K562 treated with DMSO at 1 percent for 24 hours (cell line): Measurements from ENCODE around the gene SPA17. TPM values are rescaled to one million over a fixed set of nuclear protein-coding genes. Genes with fewer than 3 reads are reported as not detected.

Source experiments
- total RNA-seq: library from RNA; unstranded; fragments of 300-600 nt; gene quantifications from 2 replicates; pipeline ENCODE4 v1.2.3, GENCODE V29; 2022; ENCODE audit warnings: low read depth; ENCODE audit not compliant: insufficient read depth

The SPA17 gene
- total RNA-seq: 7.9 and 12.9 TPM in 2 replicates

GRCh38 chr11:124673333-124674167 is at the start of gene SPA17, which contains the start of gene SIAE:
SPA17 (plus strand) TSS chr11:124673904; CDS start chr11:124675265, 1,361 bp downstream.
SIAE (minus strand) TSS chr11:124673739; CDS start chr11:124673708, 31 bp downstream.

GRCh38 chr11:124739479-124740276 is 66.0 kb downstream of the SPA17 start, which contains the start of gene NRGN:
NRGN (plus strand) TSS chr11:124739942; CDS start chr11:124740085, 143 bp downstream.

Other genes with a start within 250 kb of the SPA17 start
- not detected in 2 replicates for gene OR8B4, start 249.0 kb upstream of the SPA17 start, total RNA-seq
- gene OR8B8, start 228.2 kb upstream of the SPA17 start, total RNA-seq: not detected in 2 replicates
- not detected in 2 replicates for gene OR8B12, start 130.2 kb upstream of the SPA17 start, total RNA-seq
- 0.25 and 0.31 TPM in 2 replicates for gene OR8A1, start 103.9 kb upstream of the SPA17 start, total RNA-seq
- gene PANX3, start 62.5 kb upstream of the SPA17 start, total RNA-seq: 0.94 and 1.3 TPM in 2 replicates
- gene TBRG1, start 51.0 kb upstream of the SPA17 start, total RNA-seq: 22.8 and 27.7 TPM in 2 replicates
- gene SIAE, start 165 bp upstream of the SPA17 start, total RNA-seq: 3.6 and 3.9 TPM in 2 replicates
- 17.7 and 18.4 TPM in 2 replicates for gene NRGN, start 66.0 kb downstream of the SPA17 start, total RNA-seq
- not detected in 2 replicates for gene VSIG2, start 78.4 kb downstream of the SPA17 start, total RNA-seq
- gene ESAM, start 88.4 kb downstream of the SPA17 start, total RNA-seq: 0.71 and 1.1 TPM in 2 replicates
- 3.2 and 4.7 TPM in 2 replicates for gene MSANTD2, start 126.5 kb downstream of the SPA17 start, total RNA-seq
- 1.3 and 2.5 TPM in 2 replicates for gene ROBO3, start 191.5 kb downstream of the SPA17 start, total RNA-seq
- gene ROBO4, start 224.0 kb downstream of the SPA17 start, total RNA-seq: not detected in 2 replicates
- gene HEPN1, start 245.3 kb downstream of the SPA17 start, total RNA-seq: not detected in 2 replicates